SK-N-MC (cell line): ENCODE data around the gene PAGE4.

ENCODE experiments used
- DNase-seq: peaks from one replicate; pipeline ENCODE4 v3.0.0-alpha.2; 2011; ENCODE audit warnings: low read depth, low spot score
- H3K27ac ChIP-seq: fragments of 200-600 bp; sonication (generic); 2 replicates; pipeline ENCODE4 v1.5.1; 2016; ENCODE audit warnings: mixed run types
- H3K36me3 ChIP-seq: fragments of 200-600 bp; sonication (generic); 2 replicates; pipeline ENCODE4 v1.6.1; 2017; ENCODE audit warnings: antibody characterized with exemption, low read length, mixed read lengths; ENCODE audit not compliant: insufficient read depth
- H3K4me3 ChIP-seq: fragments of 200-600 bp; sonication (generic); 2 replicates; pipeline ENCODE4 v1.5.1; 2016
- H3K9ac ChIP-seq: fragments of 200-600 bp; sonication (generic); 2 replicates; pipeline ENCODE4 v1.8.0; 2017; ENCODE audit warnings: mixed run types, mixed read lengths; ENCODE audit not compliant: insufficient read length
- H3K9me3 ChIP-seq: fragments of 200-600 bp; sonication (generic); 2 replicates; pipeline ENCODE4 v1.6.1; 2017; ENCODE audit warnings: low read depth, mild to moderate bottlenecking, antibody characterized with exemption, low read length, moderate library complexity, mixed read lengths
- EZH2 ChIP-seq: fragments of 200-600 bp; sonication (generic); IDR thresholded peaks from one replicate; pipeline ENCODE4 v1.6.1; 2017; ENCODE audit warnings: antibody characterized with exemption
- FOXP2 ChIP-seq: optimal IDR thresholded peaks from 2 replicates; pipeline ENCODE3; 2011; ENCODE audit warnings: mild to moderate bottlenecking, moderate library complexity; ENCODE audit not compliant: insufficient read depth; ENCODE audit errors: extremely low read length, control extremely low read depth
- POLR2AphosphoS5 ChIP-seq: IDR thresholded peaks from 2 replicates; pipeline ENCODE4 v1.6.1; 2012; ENCODE audit warnings: mild to moderate bottlenecking, low read depth, low read length, borderline replicate concordance

The PAGE4 gene

GRCh38 chrX:49879656-49880277, 50.7 kb downstream of the PAGE4 start:
- Histone ChIP-seq H3K9ac (peak overlapping the region; percentile 59), H3K27ac (no peak overlapping the region), H3K36me3 (no peaks in the 10 kb centered on the region), H3K4me3 (peak overlapping the region; percentile 81), H3K9me3 (no peaks in the 10 kb centered on the region)
- no peak for TF ChIP-seq EZH2
- no peak for TF ChIP-seq FOXP2
- TF ChIP-seq POLR2AphosphoS5 = no peak
- no peak for DNase-seq

DNA sequence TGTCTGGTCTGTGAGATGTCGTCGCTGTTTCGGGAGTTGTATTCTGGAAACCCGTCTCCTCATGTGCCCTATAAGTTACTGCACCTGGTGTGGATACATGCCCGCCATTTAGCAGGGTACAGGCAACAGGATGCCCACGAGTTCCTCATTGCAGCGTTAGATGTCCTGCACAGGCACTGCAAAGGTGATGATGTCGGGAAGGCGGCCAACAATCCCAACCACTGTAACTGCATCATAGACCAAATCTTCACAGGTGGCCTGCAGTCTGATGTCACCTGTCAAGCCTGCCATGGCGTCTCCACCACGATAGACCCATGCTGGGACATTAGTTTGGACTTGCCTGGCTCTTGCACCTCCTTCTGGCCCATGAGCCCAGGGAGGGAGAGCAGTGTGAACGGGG, 51.6 kb downstream of the PAGE4 start:
- no peak for TF ChIP-seq FOXP2
- no peak for TF ChIP-seq EZH2
- no peak for TF ChIP-seq POLR2AphosphoS5
- DNase-seq = no peak
- Histone ChIP-seq H3K27ac (no peak overlapping the region), H3K36me3 (no peaks in the 10 kb centered on the region), H3K4me3 (no peak overlapping the region), H3K9ac (no peak overlapping the region), H3K9me3 (no peaks in the 10 kb centered on the region)
